Aorta (tissue), 5 donors: ENCODE data around the gene LCN2. TPM values are rescaled to one million over a fixed set of nuclear protein-coding genes. Genes with fewer than 3 reads are reported as not detected.

ENCODE experiments used
- ATAC-seq: fragments of 200-7000 bp; cut with Tn5 transposase; one replicate; pipeline ENCODE4 v1.9.1; 2022; ENCODE audit warnings: moderate library complexity; ENCODE audit not compliant: low FRiP score
- DNase-seq, 2 donors: peaks; one replicate each; pipeline ENCODE4 v3.0.0-alpha.2; 2020
- H3K27ac ChIP-seq, 2 donors: one replicate each; pipeline ENCODE4 v1.5.1; 2013; ENCODE audit warnings: low read length in 2 of 2, mild to moderate bottlenecking in 2 of 2, moderate library complexity in 2 of 2, control low read depth in 1 of 2, inconsistent platforms in 1 of 2, low read depth in 1 of 2
- H3K27me3 ChIP-seq, 2 donors: one replicate each; pipeline ENCODE4 v1.6.1; 2013; ENCODE audit warnings: control low read depth in 1 of 2, low read length in 1 of 2, mild to moderate bottlenecking in 1 of 2, moderate library complexity in 1 of 2; ENCODE audit not compliant: insufficient read depth in 2 of 2, control insufficient read depth in 1 of 2
- H3K36me3 ChIP-seq, 2 donors: one replicate each; pipeline ENCODE4 v1.6.1; 2013; ENCODE audit warnings: control low read depth in 1 of 2, low read length in 1 of 2, mild to moderate bottlenecking in 1 of 2; ENCODE audit not compliant: insufficient read depth in 2 of 2, control insufficient read depth in 1 of 2
- H3K4me1 ChIP-seq, 2 donors: one replicate each; pipeline ENCODE4 v1.6.1; 2013; ENCODE audit warnings: low read length in 2 of 2, control low read depth in 1 of 2, mild to moderate bottlenecking in 1 of 2, moderate library complexity in 1 of 2; ENCODE audit not compliant: insufficient read depth in 2 of 2, control insufficient read depth in 1 of 2
- H3K4me3 ChIP-seq, 2 donors: one replicate each; pipeline ENCODE4 v1.5.1; 2013; ENCODE audit warnings: low read length in 2 of 2, control low read depth in 1 of 2, mild to moderate bottlenecking in 1 of 2
- H3K9me3 ChIP-seq: one replicate; pipeline ENCODE4 v1.6.1; 2013; ENCODE audit warnings: mild to moderate bottlenecking, low read length; ENCODE audit not compliant: control insufficient read depth
- WGBS, 2 donors: extraction: QIAGEN DNeasy Blood & Tissue Kit; methylation state at CpG; one replicate each; pipeline ENCODE4 v1.1.7; 2013; 5-methylcytosine and 5-hydroxymethylcytosine counted together
- intact Hi-C, 2 donors: fragments of 100-400 bp; cut with DNase I; formaldehyde crosslinking; loops; one replicate each; pipeline versions ENCODE4 v1.14.2 to v1.15.0; 2022
- polyA plus RNA-seq, 2 donors: library from polyadenylated mRNA; stranded (reverse); fragments of 200-250 nt; gene quantifications; one replicate each; pipeline ENCODE4 v1.2.3, GENCODE V29; 2013
- total RNA-seq, 2 donors: library from RNA; stranded (reverse); fragmentation: NEBNext Ultra II Directional; extraction: Animal tissue kit (Norgen Biotek cat#: 25700); gene quantifications; one replicate each; pipeline ENCODE4 v1.2.1, GENCODE V29; 2021
- donor health status: healthy with polysubstance abuse.
- donor health status: Bipolar disorder and iron deficiency.
- donor health status: DM: no; HTN: no; CAD: no.
- donor health status: DM: no; HTN: no; CAD: no.
- donor health status: DM: yes; HTN: yes; CAD: no.

The LCN2 gene
- total and polyA plus RNA-seq, 4 donors: 0.84 to 5.6 (median 1.0) TPM

DNA sequence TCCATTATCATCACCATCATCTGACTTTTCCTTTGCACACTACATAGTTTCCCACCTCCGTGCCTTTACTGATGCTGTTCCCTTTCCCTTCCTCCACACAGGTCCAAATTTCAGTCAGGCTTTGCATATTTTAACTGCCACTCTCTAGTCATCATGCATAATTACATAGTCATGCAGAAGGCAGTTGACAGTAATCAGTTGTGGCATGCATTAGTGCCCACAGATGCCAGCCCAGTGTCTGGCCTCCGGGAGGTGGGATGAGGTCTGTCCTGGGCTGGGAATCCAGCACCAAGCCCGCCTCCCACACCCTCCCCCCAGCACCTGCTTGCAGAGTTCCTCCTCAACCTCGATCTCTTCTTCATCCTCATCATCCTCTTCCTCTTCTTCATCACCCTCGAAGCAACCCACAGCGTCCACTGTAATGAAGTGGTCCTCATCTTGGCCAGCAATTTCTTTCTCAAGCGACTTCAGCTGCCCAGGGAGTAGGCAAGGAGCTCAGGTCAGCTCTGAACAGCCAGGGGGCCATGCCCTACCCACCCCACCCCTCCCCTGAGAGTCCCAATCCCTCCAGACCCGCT, 19.6 kb downstream of the LCN2 start:
- DNase-seq: no peak
- Histone ChIP-seq H3K9me3 (no peaks in the 10 kb centered on the region), H3K4me1 (no peaks in the 10 kb centered on the region), H3K4me3 (no peak overlapping the region), H3K36me3 (peaks cover 3 to 6% of the 10 kb centered on the region in 2 donors), H3K27ac (no peak overlapping the region), H3K27me3 (no peaks in the 10 kb centered on the region)
- WGBS, 2 donors: 90% methylated on average over 8 of the region's 8 CpGs
- intact Hi-C loops: no loop called here
- no peak for ATAC-seq

DNA sequence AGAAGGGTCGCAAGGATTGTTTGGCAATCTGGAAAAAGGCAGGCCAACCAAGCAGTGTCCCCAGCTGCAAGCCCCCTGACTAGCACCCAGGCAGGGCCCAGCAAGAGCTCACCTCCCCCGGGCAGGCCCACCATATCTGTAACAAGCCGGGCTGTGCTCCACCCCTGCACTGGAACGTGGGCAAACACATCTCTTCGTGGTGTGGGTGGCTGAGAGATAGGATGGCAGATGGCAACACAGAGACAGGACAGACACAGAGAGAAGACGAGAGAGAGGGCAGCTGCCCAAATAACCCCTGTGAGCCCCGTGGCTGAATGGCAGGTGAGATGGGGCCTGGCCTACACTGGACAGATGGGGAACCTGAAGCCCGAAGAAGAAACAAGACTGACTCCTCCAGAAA, 20.2 kb downstream of the LCN2 start:
- Histone ChIP-seq H3K9me3 (no peaks in the 10 kb centered on the region), H3K4me1 (no peaks in the 10 kb centered on the region), H3K36me3 (peaks cover 3 to 6% of the 10 kb centered on the region in 2 donors), H3K27me3 (no peaks in the 10 kb centered on the region), H3K27ac (no peak overlapping the region), H3K4me3 (no peak overlapping the region)
- intact Hi-C loops: no loop called here
- 82 to 90% methylated on average over 8 of the region's 8 CpGs for WGBS, 2 donors
- DNase-seq: no peak
- no peak for ATAC-seq

DNA sequence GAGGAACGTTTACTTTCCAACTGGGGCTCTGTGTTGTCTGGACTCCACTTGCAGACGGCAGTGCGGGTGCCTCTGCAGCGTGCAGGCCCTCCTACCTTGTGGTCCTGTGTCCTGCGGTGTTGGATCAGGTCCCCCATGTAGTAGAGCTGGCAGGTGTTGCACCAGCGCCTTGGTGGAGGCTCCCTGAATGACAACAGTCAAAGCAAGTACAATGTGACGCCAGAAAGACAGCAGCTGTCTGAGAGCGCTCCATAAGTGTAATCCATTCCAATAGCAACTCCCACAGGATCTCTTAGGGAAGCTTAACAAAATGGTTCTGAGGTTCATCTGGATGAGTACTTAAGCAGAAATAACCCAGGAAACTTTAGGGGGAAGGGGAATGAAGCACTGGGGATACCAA, 20.7 kb downstream of the LCN2 start:
- WGBS, 2 donors: 93 to 96% methylated on average over 8 of the region's 8 CpGs

DNA sequence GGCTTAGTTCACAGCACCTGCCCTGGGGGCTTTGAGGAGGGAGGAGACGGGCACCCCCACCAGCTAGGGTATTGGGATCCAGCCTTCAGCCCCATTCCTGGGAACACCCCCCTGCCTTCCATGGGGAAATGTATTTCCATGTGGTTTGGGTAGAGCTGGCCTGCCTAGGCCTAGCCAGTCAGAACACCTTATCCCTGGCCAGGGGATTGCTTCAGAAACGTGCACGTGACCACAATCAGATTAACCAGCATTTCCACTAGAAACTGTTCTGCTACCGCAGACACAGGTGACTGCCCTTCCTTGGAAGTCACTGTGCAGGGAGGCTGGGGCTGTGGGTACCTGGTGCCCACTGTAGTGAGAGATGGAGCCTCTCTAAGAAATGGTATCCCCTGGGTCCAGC, 24.8 kb downstream of the LCN2 start:
- intact Hi-C loops: no loop called here
- no peaks in the 10 kb centered on the region for H3K27me3 ChIP-seq
- H3K4me3 ChIP-seq: no peak overlapping the region
- H3K4me1 ChIP-seq: no peaks in the 10 kb centered on the region
- no peaks in the 10 kb centered on the region for H3K9me3 ChIP-seq
- 71 to 88% methylated on average over 4 of the region's 4 CpGs for WGBS, 2 donors
- H3K36me3 ChIP-seq: peaks cover 0 to 13% of the 10 kb centered on the region in 2 donors
- DNase-seq (no peak), ATAC-seq (no peak)
- no peak overlapping the region for H3K27ac ChIP-seq

More for the DNA sequence above, 20.7 kb downstream of the LCN2 start:
- Histone ChIP-seq H3K4me3 (no peak overlapping the region), H3K4me1 (no peaks in the 10 kb centered on the region), H3K27ac (no peak overlapping the region), H3K27me3 (no peaks in the 10 kb centered on the region), H3K9me3 (no peaks in the 10 kb centered on the region), H3K36me3 (peaks cover 3 to 6% of the 10 kb centered on the region in 2 donors)
- intact Hi-C loops: no loop called here
- ATAC-seq (no peak), DNase-seq (no peak)

DNA sequence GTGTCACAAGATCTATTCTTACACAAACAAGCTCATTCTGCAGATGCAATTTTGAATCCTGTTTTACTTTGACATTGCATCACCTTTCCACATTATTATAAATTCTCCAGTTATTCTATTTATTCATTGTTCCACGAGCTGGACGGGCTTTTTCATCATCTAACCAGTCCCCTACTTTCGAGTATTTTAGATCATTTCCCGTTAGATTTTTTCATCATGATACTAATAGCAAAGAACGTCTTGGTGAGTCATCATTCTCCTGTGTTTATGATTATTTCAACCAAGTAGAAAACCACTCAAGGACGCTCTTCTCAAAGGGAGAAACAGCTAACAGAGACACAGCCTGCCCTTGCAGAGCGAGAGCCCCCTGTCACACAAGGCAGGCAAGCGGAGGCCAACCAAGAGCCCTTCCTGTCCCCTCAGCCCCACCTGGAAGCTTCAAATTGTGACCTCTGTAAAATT, 25.9 kb downstream of the LCN2 start:
- Histone ChIP-seq H3K4me1 (no peaks in the 10 kb centered on the region), H3K27me3 (no peaks in the 10 kb centered on the region), H3K9me3 (no peaks in the 10 kb centered on the region), H3K36me3 (peaks cover 0 to 11% of the 10 kb centered on the region in 2 donors), H3K27ac (no peak overlapping the region), H3K4me3 (no peak overlapping the region)
- 77 to 82% methylated on average over 8 of the region's 8 CpGs for WGBS, 2 donors
- no peak for ATAC-seq
- intact Hi-C loops: no loop called here
- no peak for DNase-seq

DNA sequence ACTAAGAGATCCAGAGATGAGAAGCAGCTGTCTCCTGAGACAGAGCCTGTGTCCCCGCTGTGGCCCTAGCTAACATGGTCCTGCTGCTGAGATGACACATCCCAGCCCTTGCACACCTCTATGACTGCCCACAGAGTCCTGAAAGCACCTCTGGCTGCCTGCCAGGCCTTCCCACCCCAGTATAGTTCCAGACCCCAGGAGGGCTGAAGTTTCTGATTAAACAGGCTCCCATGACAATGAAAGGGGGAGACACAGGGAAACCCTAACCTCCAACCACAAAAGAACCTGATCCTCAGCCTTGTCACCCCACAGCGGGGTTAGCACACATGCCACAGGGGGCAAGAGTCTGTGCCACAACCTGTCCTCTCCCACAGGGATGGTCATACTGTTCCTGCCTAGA, 26.5 kb downstream of the LCN2 start:
- Histone ChIP-seq H3K27me3 (no peaks in the 10 kb centered on the region), H3K9me3 (no peaks in the 10 kb centered on the region), H3K36me3 (peaks cover 0 to 11% of the 10 kb centered on the region in 2 donors), H3K4me1 (no peaks in the 10 kb centered on the region), H3K27ac (no peak overlapping the region), H3K4me3 (no peak overlapping the region)
- intact Hi-C loops: no loop called here
- 98 to 99% methylated on average over 2 of the region's 2 CpGs for WGBS, 2 donors
- ATAC-seq: no peak
- no peak for DNase-seq

DNA sequence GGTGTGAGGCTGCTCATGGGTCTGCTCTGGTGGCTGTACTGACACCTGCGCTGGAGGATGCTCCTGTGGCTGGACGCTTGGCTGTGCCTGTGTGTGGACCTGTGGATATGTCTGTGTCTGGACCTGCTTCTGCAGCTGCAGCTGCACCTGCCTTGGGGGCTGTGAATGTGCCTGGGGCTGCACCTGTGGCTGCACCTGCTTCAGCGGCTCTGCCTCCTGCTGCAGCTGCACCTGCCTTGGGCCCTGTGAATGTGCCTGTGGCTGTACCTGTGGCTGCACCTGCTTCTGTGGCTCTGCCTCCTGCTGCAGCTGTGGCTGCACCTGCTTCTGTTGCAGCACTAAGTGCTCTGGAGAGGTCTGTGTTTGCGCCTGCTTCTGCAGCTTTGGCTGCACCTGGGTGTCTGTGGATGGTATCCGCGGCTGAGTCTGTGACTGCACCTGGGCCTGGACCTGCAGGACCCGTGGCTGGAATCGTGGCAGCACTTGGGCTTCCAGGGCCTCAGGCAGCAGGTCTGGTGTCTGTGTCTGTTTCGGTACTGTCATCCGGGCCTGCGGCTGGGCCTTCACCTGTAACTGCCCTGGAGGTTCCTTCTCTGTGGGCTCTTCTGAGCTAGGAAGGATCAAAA, 29.7 kb downstream of the LCN2 start:
- DNase-seq (no peak), ATAC-seq (no peak)
- Histone ChIP-seq H3K36me3 (peaks cover 0 to 13% of the 10 kb centered on the region in 2 donors), H3K4me1 (no peaks in the 10 kb centered on the region), H3K27ac (no peak overlapping the region), H3K27me3 (no peaks in the 10 kb centered on the region), H3K9me3 (no peaks in the 10 kb centered on the region), H3K4me3 (no peak overlapping the region)
- intact Hi-C loops: no loop called here
- 98% methylated on average over 11 of the region's 11 CpGs for WGBS, 2 donors

DNA sequence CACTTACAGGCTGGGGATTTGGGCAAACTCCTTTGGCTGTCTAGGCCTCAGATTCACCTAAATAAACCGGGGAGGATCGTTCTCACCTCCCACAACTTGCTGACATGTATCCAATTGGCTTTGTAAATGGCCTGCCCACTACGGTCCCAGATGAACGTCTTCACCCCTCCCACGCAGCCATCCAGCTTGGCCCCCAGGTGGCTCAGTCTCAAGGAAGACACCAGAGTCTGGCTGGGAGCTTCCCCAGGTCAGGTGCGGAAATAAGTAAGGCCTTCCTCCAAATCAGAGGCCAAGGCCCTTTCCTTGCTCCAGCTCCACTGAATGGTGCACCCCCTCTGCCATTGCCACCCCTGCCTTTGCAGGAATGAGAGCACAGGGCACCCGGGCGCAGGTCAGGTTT, 30.7 kb downstream of the LCN2 start:
- intact Hi-C loops: no loop called here
- DNase-seq (no peak), ATAC-seq (no peak)
- WGBS, 2 donors: 94 to 97% methylated on average over 8 of the region's 8 CpGs
- Histone ChIP-seq H3K27ac (no peak overlapping the region), H3K9me3 (no peaks in the 10 kb centered on the region), H3K4me3 (no peak overlapping the region), H3K36me3 (peaks cover 0 to 13% of the 10 kb centered on the region in 2 donors), H3K27me3 (no peaks in the 10 kb centered on the region), H3K4me1 (no peaks in the 10 kb centered on the region)

DNA sequence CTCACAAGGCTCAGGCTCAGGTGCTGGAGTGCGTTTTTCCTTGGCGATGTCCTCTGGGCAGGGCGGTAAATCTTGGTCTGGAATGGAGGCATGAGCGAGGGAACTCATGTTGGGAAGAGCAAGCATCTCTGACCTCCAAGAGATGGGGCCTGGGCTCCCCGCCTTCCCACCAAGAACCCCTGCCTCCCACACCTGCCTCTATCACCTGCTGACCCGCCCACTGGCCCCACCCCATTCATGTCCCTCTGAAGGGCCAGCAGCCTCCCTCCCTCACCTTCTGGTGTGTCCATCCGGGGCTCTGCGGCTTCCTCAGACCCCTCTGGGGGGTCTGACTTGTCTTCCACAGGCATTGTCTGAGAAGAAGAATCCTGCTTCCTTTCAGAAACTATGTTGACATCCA, 31.2 kb downstream of the LCN2 start:
- 96 to 98% methylated on average over 7 to 8 of the region's 8 CpGs for WGBS, 2 donors
- intact Hi-C loops: no loop called here
- Histone ChIP-seq H3K27ac (no peak overlapping the region), H3K9me3 (no peaks in the 10 kb centered on the region), H3K36me3 (peaks cover 0 to 13% of the 10 kb centered on the region in 2 donors), H3K4me1 (no peaks in the 10 kb centered on the region), H3K4me3 (no peak overlapping the region), H3K27me3 (no peaks in the 10 kb centered on the region)
- ATAC-seq (no peak), DNase-seq (no peak)
